Pulmonary artery endothelial cell (primary cell): Measurements from ENCODE around the gene MAT2B. TPM values are rescaled to one million over a fixed set of nuclear protein-coding genes. Genes with fewer than 3 reads are reported as not detected.
A peak's percentile ranks its signal among the peaks of the same experiment; 100 is the strongest.

Source experiments
- DNase-seq: peaks from one replicate; pipeline ENCODE4 v3.0.0-alpha.2; 2011; ENCODE audit warnings: low read depth, low spot score
- total RNA-seq: library from RNA; depleted of rRNA; stranded (reverse); fragments of >200 nt; gene quantifications from 2 replicates; pipeline ENCODE4 v1.2.3, GENCODE V29; 2014

MAT2B gene
- total RNA-seq, 1 donor from 2014 or later, result 97.7 TPM

- no peak for DNase-seq
Observed at GRCh38 chr5:163548649-163549048, 43.2 kb downstream of the MAT2B start.

GRCh38 chr5:163551156-163551555 is 45.7 kb downstream of the MAT2B start:
- no peak for DNase-seq

DNA sequence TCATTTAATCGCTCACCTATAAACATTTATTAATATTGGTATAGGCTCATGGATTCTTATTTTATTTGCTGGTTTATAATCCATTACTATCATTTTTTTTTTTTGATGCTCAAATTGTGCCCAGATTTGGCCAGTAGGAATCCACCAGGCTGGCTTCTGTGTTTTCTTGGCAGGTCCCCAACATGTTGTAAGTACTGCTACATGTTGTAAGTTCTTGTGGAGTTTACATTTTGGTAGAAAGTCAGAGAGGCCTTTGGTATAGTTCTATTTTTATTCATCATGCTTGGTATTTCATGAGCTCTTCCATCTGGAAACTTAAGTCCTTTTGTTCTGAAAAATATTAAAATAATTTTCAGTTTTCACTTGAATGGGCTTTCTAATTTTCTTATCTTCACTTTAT is 47.1 kb downstream of the MAT2B start:
- no peak for DNase-seq

DNA sequence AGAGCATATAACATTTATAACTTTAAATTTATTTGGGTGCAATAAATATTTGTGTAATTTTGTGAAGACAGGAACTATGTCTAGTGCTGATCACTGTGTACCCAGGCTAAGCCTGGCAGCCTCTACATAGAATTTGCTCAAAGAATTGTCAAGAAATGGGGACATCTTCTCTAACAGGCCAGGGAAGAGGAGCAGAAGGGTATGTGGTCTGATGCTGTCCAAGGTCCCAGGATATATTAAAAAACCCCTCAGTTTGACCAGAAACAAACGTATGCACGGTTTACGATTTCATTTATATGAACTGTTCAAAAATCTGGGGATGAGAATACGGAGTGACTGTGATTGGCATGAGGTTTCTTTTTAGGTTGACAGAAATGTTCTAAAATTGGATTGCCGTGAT is 55.9 kb downstream of the MAT2B start:
- no peak for DNase-seq

DNA sequence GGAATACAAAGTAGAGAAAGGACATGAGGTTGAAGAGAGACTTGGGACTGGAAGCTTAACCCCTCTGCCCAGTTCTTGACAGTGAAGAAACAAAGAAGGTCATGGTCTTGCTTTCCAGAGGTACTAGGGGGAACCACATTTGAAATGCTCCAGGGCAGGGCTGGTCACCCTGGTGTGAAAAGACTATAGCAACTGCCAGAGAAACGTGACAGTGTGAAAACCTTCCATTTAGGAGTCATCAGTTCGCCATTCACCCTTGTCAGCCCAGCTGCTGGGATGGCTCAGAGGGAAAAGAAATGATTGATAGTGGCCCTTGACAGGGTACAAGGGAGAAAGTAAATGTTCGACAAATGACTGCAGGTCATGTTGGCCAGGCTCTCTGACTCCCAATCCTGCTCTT is 56.7 kb downstream of the MAT2B start:
- DNase-seq, result no peak

- no peak for DNase-seq
Observed at GRCh38 chr5:163563112-163563511, 57.7 kb downstream of the MAT2B start.

DNA sequence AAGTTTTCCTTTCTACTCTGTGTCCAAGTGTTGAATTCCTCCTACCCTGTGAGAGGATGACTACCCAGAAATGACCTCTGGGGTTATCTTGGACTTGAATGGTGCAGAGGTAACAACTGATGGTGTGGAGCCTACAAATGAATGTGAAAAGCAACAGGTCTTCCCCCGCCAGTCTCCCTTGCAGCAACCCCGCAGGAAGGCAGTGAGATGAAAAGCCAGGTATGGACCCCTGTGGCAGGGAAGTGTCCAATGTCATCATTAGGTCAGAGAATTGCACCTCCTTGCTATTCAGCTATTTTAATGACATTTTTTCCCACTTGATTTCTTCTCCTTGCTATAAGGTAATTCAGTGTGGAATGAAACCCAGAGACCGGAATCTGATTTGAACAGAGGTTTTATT is 58.5 kb downstream of the MAT2B start:
- no peak for DNase-seq

GRCh38 chr5:163564321-163564938 is 59.0 kb downstream of the MAT2B start:
- DNase-seq, result no peak

DNA sequence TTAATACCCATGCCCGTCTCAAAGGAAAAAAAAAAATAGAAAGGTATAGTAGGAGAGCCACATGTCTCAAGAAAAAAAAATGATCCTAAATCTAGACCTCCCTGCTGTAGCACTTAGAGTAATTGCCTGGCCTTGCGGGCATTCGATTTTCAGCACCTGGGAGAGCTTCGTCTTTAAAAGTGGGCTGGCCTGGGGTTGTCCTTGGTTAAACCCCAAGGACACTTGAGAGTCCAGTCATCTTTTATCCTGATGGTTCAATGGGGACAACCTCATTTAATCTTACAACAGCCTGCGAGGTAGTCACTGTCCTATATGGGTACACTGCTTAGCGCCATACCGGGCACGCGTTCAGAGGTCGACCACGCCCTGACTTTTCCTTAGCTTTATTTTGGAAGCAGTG is 60.1 kb downstream of the MAT2B start:
- DNase-seq, result no peak

- peak; percentile 8 for DNase-seq
Observed at GRCh38 chr5:163565931-163566608, 60.7 kb downstream of the MAT2B start.

- DNase-seq, result no peak
Observed at GRCh38 chr5:163566678-163567077, 61.3 kb downstream of the MAT2B start.

DNA sequence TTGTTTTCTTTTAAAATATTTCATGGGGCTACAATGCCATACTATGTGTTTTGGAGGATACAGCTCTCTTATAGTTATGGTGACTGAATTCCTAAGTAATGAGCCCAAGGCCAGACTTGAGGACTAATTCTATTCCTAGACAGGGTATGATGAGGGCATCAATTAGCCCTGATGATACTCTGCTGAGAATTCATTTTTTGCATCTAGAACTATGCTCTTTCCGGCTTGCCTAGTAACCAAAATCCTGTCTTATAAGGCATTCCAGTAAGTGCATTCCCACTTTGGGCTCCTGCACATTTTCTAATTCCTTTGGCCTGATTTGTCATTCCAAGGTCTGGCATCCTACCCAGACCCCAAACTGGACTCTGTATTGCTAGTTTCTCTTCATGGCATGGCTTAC is 62.4 kb downstream of the MAT2B start:
- DNase-seq, result no peak

Other genes starting within 250 kb of the MAT2B start
- gene CCNG1, start 68.0 kb upstream of the MAT2B start, total RNA-seq, result 309 and 454 TPM in 2 replicates
- 8.1 and 10.0 TPM in 2 replicates for gene NUDCD2, start 45.5 kb upstream of the MAT2B start, total RNA-seq
- 17.9 and 59.8 TPM in 2 replicates for gene HMMR, start 45.0 kb upstream of the MAT2B start, total RNA-seq